H9 (cell line): ENCODE results near the gene SLC12A8. TPM values are rescaled to one million over a fixed set of nuclear protein-coding genes. Genes with fewer than 3 reads are reported as not detected.

Experiments
- DNase-seq: peaks from one replicate; pipeline ENCODE4 v3.0.0-alpha.2; 2017
- H2AFZ ChIP-seq: one replicate; pipeline ENCODE4 v1.6.1; 2013; ENCODE audit warnings: mild to moderate bottlenecking, low read length, control low read depth, moderate library complexity
- H2AK5ac ChIP-seq: 2 replicates; pipeline ENCODE4 v1.6.1; 2013; ENCODE audit warnings: low read length, control low read depth, mixed read lengths; ENCODE audit not compliant: insufficient read length
- H2BK120ac ChIP-seq: one replicate; pipeline ENCODE4 v1.6.1; 2013; ENCODE audit warnings: low read depth, mild to moderate bottlenecking, low read length, control low read depth, inconsistent platforms; ENCODE audit not compliant: poor library complexity, severe bottlenecking
- H2BK12ac ChIP-seq: 2 replicates; pipeline ENCODE4 v1.6.1; 2013; ENCODE audit warnings: low read length, control low read depth, mixed read lengths, low read depth; ENCODE audit not compliant: insufficient read length
- H2BK15ac ChIP-seq: 2 replicates; pipeline ENCODE4 v1.6.1; 2013; ENCODE audit warnings: low read depth, low read length, control low read depth
- H2BK20ac ChIP-seq: one replicate; pipeline ENCODE4 v1.6.1; 2013; ENCODE audit warnings: low read depth, mild to moderate bottlenecking, low read length, control low read depth, inconsistent platforms; ENCODE audit not compliant: poor library complexity, severe bottlenecking
- H2BK5ac ChIP-seq: 2 replicates; pipeline ENCODE4 v1.6.1; 2013; ENCODE audit warnings: low read length, control low read depth, mixed read lengths; ENCODE audit not compliant: insufficient read length
- H3K14ac ChIP-seq: 2 replicates; pipeline ENCODE4 v1.6.1; 2013; ENCODE audit warnings: low read length, control low read depth; ENCODE audit not compliant: insufficient read depth
- H3K18ac ChIP-seq: 2 replicates; pipeline ENCODE4 v1.6.1; 2013; ENCODE audit warnings: low read depth, mild to moderate bottlenecking, mixed read lengths, low read length, control low read depth; ENCODE audit not compliant: insufficient read length
- H3K23ac ChIP-seq: 2 replicates; pipeline ENCODE4 v1.6.1; 2013; ENCODE audit warnings: low read length, control low read depth, mixed read lengths, low read depth; ENCODE audit not compliant: insufficient read length
- H3K23me2 ChIP-seq: 2 replicates; pipeline ENCODE4 v1.6.1; 2013; ENCODE audit warnings: low read depth, mild to moderate bottlenecking, mixed read lengths, low read length, control low read depth; ENCODE audit not compliant: insufficient read length, poor library complexity, severe bottlenecking
- H3K27ac ChIP-seq: 2 replicates; pipeline ENCODE4 v1.5.1; 2013; ENCODE audit warnings: low read length, control low read depth, mixed read lengths, low read depth; ENCODE audit not compliant: insufficient read length
- H3K27me3 ChIP-seq: 2 replicates; pipeline ENCODE4 v1.6.1; 2013; ENCODE audit warnings: low read length, control low read depth, inconsistent platforms; ENCODE audit not compliant: insufficient read depth
- H3K4ac ChIP-seq: 2 replicates; pipeline ENCODE4 v1.6.1; 2013; ENCODE audit warnings: low read depth, mild to moderate bottlenecking, control low read depth, inconsistent platforms, low read length, moderate library complexity
- H3K4me1 ChIP-seq: 2 replicates; pipeline ENCODE4 v1.6.1; 2013; ENCODE audit warnings: low read length, control low read depth, inconsistent platforms; ENCODE audit not compliant: insufficient read depth
- H3K4me2 ChIP-seq: 2 replicates; pipeline ENCODE4 v1.6.1; 2013; ENCODE audit warnings: low read length, control low read depth, mixed read lengths; ENCODE audit not compliant: insufficient read length, insufficient read depth
- H3K56ac ChIP-seq: 2 replicates; pipeline ENCODE4 v1.6.1; 2013; ENCODE audit warnings: low read depth, mild to moderate bottlenecking, mixed read lengths, low read length, control low read depth; ENCODE audit not compliant: insufficient read length
- H3K79me1 ChIP-seq: 2 replicates; pipeline ENCODE4 v1.6.1; 2013; ENCODE audit warnings: low read depth, mild to moderate bottlenecking, moderate library complexity, low read length, control low read depth, inconsistent platforms; ENCODE audit not compliant: insufficient read depth, poor library complexity, severe bottlenecking
- H3K79me2 ChIP-seq: 2 replicates; pipeline ENCODE4 v1.6.1; 2013; ENCODE audit warnings: low read length, control low read depth, inconsistent platforms; ENCODE audit not compliant: insufficient read depth
- H3K9ac ChIP-seq: 2 replicates; pipeline ENCODE4 v1.6.1; 2013; ENCODE audit warnings: low read length, control low read depth, mixed read lengths; ENCODE audit not compliant: insufficient read length; ENCODE audit errors: extremely low read depth
- H3K9me3 ChIP-seq: one replicate; pipeline ENCODE4 v1.6.1; 2013; ENCODE audit warnings: low read depth, low read length, inconsistent platforms; ENCODE audit not compliant: control insufficient read depth
- H3T11ph ChIP-seq: one replicate; pipeline ENCODE4 v1.6.1; 2013; ENCODE audit warnings: mild to moderate bottlenecking, low read length, control low read depth, inconsistent platforms
- H4K20me1 ChIP-seq: one replicate; pipeline ENCODE4 v1.6.1; 2013; ENCODE audit not compliant: control insufficient read depth, insufficient read length, insufficient read depth
- H4K5ac ChIP-seq: 2 replicates; pipeline ENCODE4 v1.6.1; 2013; ENCODE audit warnings: low read depth, mild to moderate bottlenecking, mixed read lengths, low read length, control low read depth; ENCODE audit not compliant: insufficient read length
- H4K8ac ChIP-seq: replicated peaks from 2 replicates; pipeline ENCODE4 v1.6.1; 2013; ENCODE audit warnings: low read length, control low read depth, mixed read lengths, low read depth; ENCODE audit not compliant: insufficient read length
- H4K91ac ChIP-seq: 2 replicates; pipeline ENCODE4 v1.6.1; 2013; ENCODE audit warnings: low read depth, mild to moderate bottlenecking, moderate library complexity, mixed read lengths, low read length, control low read depth; ENCODE audit not compliant: insufficient read length
- H3K27ac Mint-ChIP-seq, 3 experiments: 2 replicates in 2 of 3; 3 replicates in 1 of 3; pipeline ENCODE4 v1.8.0; 2020 to 2021; ENCODE audit warnings: mixed read lengths in 3 of 3, mild to moderate bottlenecking in 1 of 3, moderate library complexity in 1 of 3
- H3K27me3 Mint-ChIP-seq: 2 replicates; pipeline ENCODE4 v1.8.0; 2021; ENCODE audit warnings: low read depth, mild to moderate bottlenecking, moderate library complexity, mixed read lengths
- H3K36me3 Mint-ChIP-seq, 3 experiments: 2 replicates in 2 of 3; 3 replicates in 1 of 3; pipeline ENCODE4 v1.8.0; 2020 to 2021; ENCODE audit warnings: low read depth in 3 of 3, mixed read lengths in 3 of 3; ENCODE audit not compliant: insufficient read depth in 1 of 3
- H3K4me1 Mint-ChIP-seq, 2 experiments: 2 replicates each; pipeline ENCODE4 v1.8.0; 2020; ENCODE audit warnings: mixed read lengths in 2 of 2
- H3K4me3 Mint-ChIP-seq, 2 experiments: 2 replicates in 1 of 2; 3 replicates in 1 of 2; pipeline ENCODE4 v1.8.0; 2020 to 2021; ENCODE audit warnings: mild to moderate bottlenecking in 2 of 2, mixed read lengths in 2 of 2, moderate library complexity in 1 of 2
- H3K9me3 Mint-ChIP-seq, 2 experiments: 2 replicates in 1 of 2; 3 replicates in 1 of 2; pipeline ENCODE4 v1.8.0; 2020; ENCODE audit warnings: mild to moderate bottlenecking in 2 of 2, mixed read lengths in 2 of 2, moderate library complexity in 1 of 2
- CTCF ChIP-seq: fragments of 200-600 bp; sonication (generic); conservative IDR thresholded peaks from 3 replicates; pipeline ENCODE4 v1.8.0; 2021; ENCODE audit warnings: antibody characterized with exemption, mild to moderate bottlenecking
- WGBS: extraction: QIAGEN DNeasy Blood & Tissue Kit; methylation state at CpG from one replicate; pipeline ENCODE4 v1.1.7; 2013; ENCODE audit warnings: missing lambda C conversion rate, low lambda C conversion rate, mixed read lengths; ENCODE audit not compliant: insufficient read length; ENCODE audit errors: extremely low coverage; 5-methylcytosine and 5-hydroxymethylcytosine counted together
- total RNA-seq: library from RNA; stranded (reverse); gene quantifications from 2 replicates; pipeline ENCODE4 v1.2.1, GENCODE V29; 2021

Gene SLC12A8
- total RNA-seq, 1 experiment from 2014 or later = 8.2 TPM

GRCh38 chr3:125053304-125053699, 159.2 kb downstream of the SLC12A8 start:
- no peak overlapping the region for H3T11ph ChIP-seq
- Mint-ChIP-seq H3K27ac (no peak overlapping the region), H3K4me1 (peaks cover 62 to 66% of the 10 kb centered on the region in 2 experiments), H3K27me3 (peaks cover 41% of the 10 kb centered on the region), H3K36me3 (peaks cover 0 to 4% (median 2%) of the 10 kb centered on the region in 3 experiments; a peak in 3 of 7 replicates), H3K4me3 (peak overlapping the region in 1 of 2 experiments; percentile 10; a peak in 2 of 5 replicates), H3K9me3 (peaks cover 0 to 2% of the 10 kb centered on the region in 2 experiments; a peak in 1 of 5 replicates)
- no peak overlapping the region for H3K56ac ChIP-seq
- H3K23ac ChIP-seq = no peak overlapping the region
- H3K79me2 ChIP-seq = no peaks in the 10 kb centered on the region
- H2AK5ac ChIP-seq = no peak overlapping the region
- H3K4ac ChIP-seq = no peak overlapping the region
- no peaks in the 10 kb centered on the region for H3K79me1 ChIP-seq
- peaks cover 14% of the 10 kb centered on the region for H3K23me2 ChIP-seq
- no peak overlapping the region for H2BK120ac ChIP-seq
- no peak overlapping the region for H3K18ac ChIP-seq
- H3K4me2 ChIP-seq = no peak overlapping the region
- no peak overlapping the region for H4K8ac ChIP-seq
- peaks cover 17% of the 10 kb centered on the region; the same call in 1 of the 2 replicates for H3K4me1 ChIP-seq
- no peak for DNase-seq
- whole genome bisulfite sequencing = no CpG with 5 or more reads among the region's 2 CpGs
- no peak overlapping the region for H4K91ac ChIP-seq
- no peak overlapping the region for H3K14ac ChIP-seq
- no peak overlapping the region for H2BK12ac ChIP-seq
- H3K27ac ChIP-seq = no peak overlapping the region
- no peak for TF ChIP-seq CTCF
- H2AFZ ChIP-seq = no peak overlapping the region
- no peak overlapping the region for H2BK15ac ChIP-seq
- H2BK20ac ChIP-seq = no peak overlapping the region
- no peaks in the 10 kb centered on the region for H4K20me1 ChIP-seq
- H4K5ac ChIP-seq = no peak overlapping the region
- H3K27me3 ChIP-seq = peaks cover 14% of the 10 kb centered on the region; the same call in 1 of the 2 replicates
- H3K9ac ChIP-seq = no peak overlapping the region
- no peaks in the 10 kb centered on the region for H3K9me3 ChIP-seq
- no peak overlapping the region for H2BK5ac ChIP-seq
